Heart left ventricle (tissue), 16 donors: ENCODE results near the gene STX16. TPM values are rescaled to one million over a fixed set of nuclear protein-coding genes. Genes with fewer than 3 reads are reported as not detected.

Source experiments
- ATAC-seq, 4 donors: fragments of 200-7000 bp; cut with Tn5 transposase; one replicate each; pipeline ENCODE4 v1.9.1; 2020 to 2022; ENCODE audit warnings: moderate library complexity in 4 of 4, mild to moderate bottlenecking in 3 of 4, moderate number of reproducible peaks in 1 of 4
- DNase-seq, 5 donors: peaks; one replicate each; pipeline ENCODE4 v3.0.0-alpha.2; 2020
- H3K27ac ChIP-seq, 12 donors: fragments of 200-600 bp; sonication (generic) in 4 of 12; one replicate each; pipeline versions ENCODE4 v1.5.0 to v1.8.0; 2016 to 2022; ENCODE audit warnings: mild to moderate bottlenecking in 2 of 12
- H3K27me3 ChIP-seq, 9 donors: fragments of 200-600 bp; sonication (generic) in 2 of 9; one replicate each; pipeline versions ENCODE4 v1.5.1 to v1.8.0; 2016 to 2022; ENCODE audit warnings: mild to moderate bottlenecking in 3 of 9
- H3K36me3 ChIP-seq, 9 donors: fragments of 200-600 bp; sonication (generic) in 2 of 9; one replicate each; pipeline versions ENCODE4 v1.5.0 to v1.8.0; 2018 to 2022; ENCODE audit warnings: mild to moderate bottlenecking in 2 of 9
- H3K4me1 ChIP-seq, 12 donors: fragments of 200-600 bp; sonication (generic) in 4 of 12; one replicate each; pipeline versions ENCODE4 v1.5.0 to v1.8.0; 2016 to 2022; ENCODE audit warnings: mild to moderate bottlenecking in 3 of 12
- H3K4me3 ChIP-seq, 12 donors: fragments of 200-600 bp; sonication (generic) in 4 of 12; one replicate each; pipeline versions ENCODE4 v1.5.0 to v1.8.0; 2017 to 2022; ENCODE audit warnings: mild to moderate bottlenecking in 9 of 12, moderate library complexity in 4 of 12
- H3K9me3 ChIP-seq, 12 donors: fragments of 200-600 bp; sonication (generic) in 4 of 12; one replicate each; pipeline versions ENCODE4 v1.5.0 to v1.8.0; 2016 to 2022; ENCODE audit warnings: mild to moderate bottlenecking in 1 of 12
- CTCF ChIP-seq, 12 donors: fragments of 200-600 bp; sonication (generic) in 4 of 12; IDR thresholded peaks; one replicate each; pipeline versions ENCODE4 v1.5.0 to v1.8.0; 2018 to 2022; ENCODE audit warnings: antibody characterized with exemption in 12 of 12, mild to moderate bottlenecking in 5 of 12
- POLR2A ChIP-seq, 2 donors: fragments of 450-650 bp; IDR thresholded peaks; one replicate each; pipeline ENCODE4 v1.6.1; 2017; ENCODE audit warnings: antibody characterized with exemption in 2 of 2, mild to moderate bottlenecking in 2 of 2, moderate library complexity in 2 of 2
- WGBS, 4 donors: extraction: QIAGEN DNeasy Blood & Tissue Kit in 2 of 4; methylation state at CpG; one replicate each; pipeline versions ENCODE4 v1.1.5 to v1.1.7; 2013 to 2018; 5-methylcytosine and 5-hydroxymethylcytosine counted together
- intact Hi-C, 10 donors: fragments of 100-400 bp; cut with DNase I; formaldehyde crosslinking; loops; one replicate each; pipeline versions ENCODE4 v1.11.1 to v1.14.2; 2022
- polyA plus RNA-seq, 2 donors: library from polyadenylated mRNA; stranded (reverse); fragments of 200-250 nt; gene quantifications; one replicate each; pipeline ENCODE4 v1.2.3, GENCODE V29; 2013
- total RNA-seq, 9 donors: library from RNA; depleted of rRNA in 2 of 9; stranded (reverse); fragments of >200 nt in 2 of 9; fragmentation: NEBNext Ultra II Directional in 3 of 9; extraction: Animal tissue kit (Norgen Biotek cat#: 25700) in 3 of 9; gene quantifications; one replicate each; pipeline versions ENCODE4 v1.1.0 to v1.2.4, GENCODE V29; 2016 to 2023
- donor health status: ischemic (EF 13 %, LVEDD 7.1; RV severe dilation, severe dysfunction).
- donor health status: healthy with polysubstance abuse.
- donor health status: DM: no; HTN: yes; CAD: no.
- donor health status: DM: no; HTN: no; CAD: no.
- donor health status: ischemic (EF 25% LVEDD 6.9; RV normal size, moderate dysfunction).
- donor health status: ischemic (EF 25% LVEDD 5.7; RV mildly dilated, moderate dysfunction).
- donor health status: healthy.
- donor health status: DM: yes; HTN: yes; CAD: no.
- donor health status: ischemic (EF 35%, LVEDD 5.7; RV mildly dilated, moderate dysfunction).
- donor health status: nonischemic (EF 11% LVEDD 7.7; RV severe dilation, severe dysfunction).
- donor health status: DM: yes; HTN: yes; CAD: no.
- donor health status: PGD.
- donor health status: ischemic (EF 29% LVEDD 5.4; RV normal size, mild dysfunction).
- donor health status: nonischemic (EF 23%, LVEDD 6.1; RV moderate dilation, normal function).

STX16 gene
- total and polyA plus RNA-seq, 11 donors: 14.6 to 38.9 (median 25.6) TPM

GRCh38 chr20:58676161-58676560 is 25.1 kb downstream of the STX16 start:
- Histone ChIP-seq H3K36me3 (peaks cover 0 to 96% (median 92%) of the 10 kb centered on the region in 9 donors), H3K4me1 (no peaks in the 10 kb centered on the region), H3K9me3 (no peaks in the 10 kb centered on the region), H3K4me3 (no peak overlapping the region), H3K27ac (no peak overlapping the region), H3K27me3 (no peaks in the 10 kb centered on the region)
- ATAC-seq: no peak
- no peak for DNase-seq
- TF ChIP-seq CTCF (IDR thresholded peaks at IDR 0.05) (no peak), POLR2A (IDR thresholded peaks at IDR 0.05) (no peak)
- intact Hi-C loops: no loop called here
- 94 to 96% (median 95%) methylated on average over 19 of the region's 19 CpGs for WGBS, 4 donors

GRCh38 chr20:58677079-58677604 is 26.1 kb downstream of the STX16 start:
- no peak for TF ChIP-seq CTCF (IDR thresholded peaks at IDR 0.05)
- no peak for TF ChIP-seq POLR2A (IDR thresholded peaks at IDR 0.05)
- H3K4me1 ChIP-seq: no peaks in the 10 kb centered on the region
- intact Hi-C loops: no loop called here
- ATAC-seq (no peak), DNase-seq (no peak)
- H3K27me3 ChIP-seq: no peaks in the 10 kb centered on the region
- no peaks in the 10 kb centered on the region for H3K9me3 ChIP-seq
- H3K36me3 ChIP-seq: peaks cover 0 to 88% (median 83%) of the 10 kb centered on the region in 9 donors
- no peak overlapping the region for H3K4me3 ChIP-seq
- WGBS, 4 donors: 93 to 97% (median 94%) methylated on average over 5 of the region's 5 CpGs
- no peak overlapping the region for H3K27ac ChIP-seq

GRCh38 chr20:58677808-58678207 is 26.7 kb downstream of the STX16 start:
- H3K27ac ChIP-seq: no peak overlapping the region
- H3K9me3 ChIP-seq: no peaks in the 10 kb centered on the region
- no peak for ATAC-seq
- WGBS, 4 donors: 92 to 98% (median 92%) methylated on average over 4 to 5 of the region's 5 CpGs
- DNase-seq: no peak
- intact Hi-C loops: no loop called here
- no peaks in the 10 kb centered on the region for H3K27me3 ChIP-seq
- TF ChIP-seq CTCF (IDR thresholded peaks at IDR 0.05) (no peak), POLR2A (IDR thresholded peaks at IDR 0.05) (no peak)
- H3K36me3 ChIP-seq: peaks cover 0 to 84% (median 77%) of the 10 kb centered on the region in 9 donors
- no peaks in the 10 kb centered on the region for H3K4me1 ChIP-seq
- no peak overlapping the region for H3K4me3 ChIP-seq

- no peak for ATAC-seq
- peaks cover 0 to 77% (median 67%) of the 10 kb centered on the region in 9 donors for H3K36me3 ChIP-seq
These were observed 27.7 kb downstream of the STX16 start for GRCh38 chr20:58678806-58679205.

More at GRCh38 chr20:58678806-58679205, 27.7 kb downstream of the STX16 start:
- Histone ChIP-seq H3K4me1 (no peaks in the 10 kb centered on the region), H3K4me3 (no peak overlapping the region), H3K27ac (no peak overlapping the region), H3K27me3 (no peaks in the 10 kb centered on the region), H3K9me3 (no peaks in the 10 kb centered on the region)
- DNase-seq: no peak
- TF ChIP-seq POLR2A (IDR thresholded peaks at IDR 0.05) (no peak), CTCF (IDR thresholded peaks at IDR 0.05) (no peak)
- intact Hi-C loops: no loop called here
- WGBS, 4 donors: 89 to 94% (median 92%) methylated on average over 8 of the region's 8 CpGs
